GM18909 (cell line): ENCODE results near the gene UBN1.

Experiments used
- ATAC-seq: cut with Tn5 transposase; IDR thresholded peaks from one replicate; pipeline ENCODE4 v1.9.1; 2021; ENCODE audit warnings: mild to moderate bottlenecking; ENCODE audit not compliant: unreplicated experiment, poor library complexity

Gene UBN1

DNA sequence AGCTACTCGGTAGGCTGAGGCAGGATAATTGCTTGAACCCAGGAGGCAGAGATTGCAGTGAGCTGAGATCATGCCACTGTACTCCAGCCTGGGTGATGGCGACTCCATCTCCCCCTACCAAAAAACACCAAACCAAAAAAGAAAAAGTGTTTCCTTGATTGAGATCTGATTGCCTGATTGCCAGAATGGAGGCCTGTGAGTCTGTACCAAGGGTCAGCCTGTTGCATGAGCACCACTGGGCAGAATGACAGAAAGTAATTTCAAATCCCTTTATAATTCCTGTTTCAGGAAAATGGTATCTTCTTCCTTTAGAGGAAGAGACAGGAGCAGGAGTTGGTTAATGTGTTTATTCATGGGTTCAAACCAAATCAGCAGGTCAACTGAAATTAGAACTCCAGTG is 8.5 kb downstream of the UBN1 start:
- ATAC-seq: no peak

DNA sequence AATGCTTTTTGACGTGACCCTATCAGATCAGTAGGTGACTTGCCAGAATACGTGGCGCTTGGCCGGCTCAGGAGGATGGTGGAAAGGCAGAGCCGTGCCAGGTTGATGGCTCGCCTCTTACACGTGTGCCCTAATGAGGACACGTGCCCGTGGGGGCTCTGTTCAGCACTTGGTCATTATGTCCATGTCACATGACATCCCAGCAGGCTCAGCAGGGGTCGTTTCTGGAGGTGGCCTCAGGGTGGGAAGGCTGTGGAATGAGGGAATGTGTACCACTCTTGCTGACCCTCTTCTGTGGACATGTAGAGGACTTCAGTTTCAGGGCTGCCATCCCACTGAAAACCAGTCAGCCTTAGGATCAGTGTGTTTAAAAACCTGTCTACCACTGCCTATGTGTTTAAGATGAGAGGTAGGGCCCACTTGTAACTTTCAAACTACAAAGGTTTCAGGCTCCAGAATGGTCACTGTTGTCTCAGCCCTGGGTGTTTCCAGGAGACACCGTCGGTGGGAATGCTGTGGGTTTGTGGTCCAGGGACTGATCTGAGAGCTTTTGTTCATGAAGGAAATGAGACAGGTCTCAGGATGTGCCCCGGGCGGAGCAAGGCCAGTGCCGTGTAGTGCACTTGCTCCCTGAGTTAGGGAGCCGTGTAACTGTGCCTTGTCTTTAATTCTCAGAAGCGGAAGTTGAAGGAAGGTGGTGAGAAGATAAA is 12.1 kb downstream of the UBN1 start:
- ATAC-seq: no peak

GRCh38 chr16:4859900-4860255 is 12.6 kb downstream of the UBN1 start:
- no peak for ATAC-seq

DNA sequence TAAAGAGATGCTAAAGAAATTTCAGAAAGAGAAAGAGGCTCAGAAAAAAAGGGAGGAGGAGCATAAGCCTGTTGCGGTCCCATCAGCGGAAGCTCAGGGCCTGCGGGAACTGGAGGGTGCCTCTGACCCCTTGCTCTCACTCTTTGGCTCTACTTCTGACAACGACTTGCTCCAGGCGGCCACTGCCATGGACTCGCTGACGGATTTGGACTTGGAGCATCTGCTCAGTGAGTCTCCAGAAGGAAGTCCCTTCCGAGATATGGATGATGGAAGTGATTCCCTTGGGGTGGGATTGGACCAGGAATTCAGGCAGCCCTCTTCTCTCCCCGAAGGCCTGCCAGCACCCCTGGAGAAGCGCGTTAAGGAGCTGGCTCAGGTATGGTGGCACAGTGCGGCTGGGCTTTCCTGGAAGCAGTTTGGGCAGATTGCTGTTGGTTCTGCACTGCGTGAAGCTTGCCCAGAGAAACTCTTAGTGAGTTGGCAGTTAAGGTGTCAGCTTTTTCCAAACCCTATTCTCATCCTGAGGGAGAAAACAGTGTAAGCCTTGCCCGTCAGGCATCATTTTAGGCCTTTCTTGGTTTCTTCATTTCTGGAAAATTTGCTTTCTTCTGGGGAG is 13.6 kb downstream of the UBN1 start:
- ATAC-seq: no peak

DNA sequence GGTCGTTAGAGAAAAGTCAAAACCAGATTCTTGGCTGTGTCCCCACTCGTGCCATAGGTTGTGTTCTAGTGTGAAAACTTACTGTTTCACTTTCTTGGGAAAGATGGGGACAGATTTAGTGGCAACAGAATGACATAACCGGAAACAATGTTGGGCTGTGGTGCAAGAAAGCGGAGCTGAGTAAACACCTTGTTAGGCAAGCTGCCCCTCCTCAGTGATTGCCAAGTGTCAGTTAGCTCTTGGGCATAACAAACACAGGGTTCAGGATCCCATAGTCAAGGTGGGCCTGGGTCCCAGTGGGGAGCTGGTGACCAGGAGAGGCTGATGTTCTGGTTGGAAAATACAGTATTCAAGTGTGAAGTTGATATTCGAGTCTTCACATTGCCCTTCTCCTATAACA is 15.4 kb downstream of the UBN1 start:
- no peak for ATAC-seq

- ATAC-seq: no peak
Measured at GRCh38 chr16:4864728-4865127, 17.4 kb downstream of the UBN1 start.

GRCh38 chr16:4865231-4865860 is 18.1 kb downstream of the UBN1 start:
- no peak for ATAC-seq

DNA sequence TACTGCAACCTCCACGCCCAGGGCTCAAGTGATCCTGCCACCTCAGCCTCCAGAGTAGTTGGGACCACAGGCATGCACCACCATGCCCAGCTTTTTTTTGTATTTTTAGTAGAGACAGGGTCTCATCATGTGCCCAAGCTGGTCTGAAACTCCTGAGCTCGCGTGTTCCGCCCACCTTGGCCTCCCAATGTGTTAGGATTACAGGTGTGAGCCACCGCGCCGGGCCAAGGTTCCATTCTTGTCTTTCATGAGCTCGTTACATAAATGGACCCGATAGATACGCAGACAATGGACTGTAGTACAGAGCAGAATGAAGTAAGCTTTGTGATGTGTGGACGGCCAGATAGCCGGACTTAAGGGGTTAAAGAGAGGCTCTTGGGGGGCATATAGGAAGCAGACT is 19.3 kb downstream of the UBN1 start:
- ATAC-seq: no peak

GRCh38 chr16:4868026-4868425 is 20.7 kb downstream of the UBN1 start:
- ATAC-seq: peak; percentile 76

- ATAC-seq: no peak
Measured at GRCh38 chr16:4868535-4868934, 21.3 kb downstream of the UBN1 start.

DNA sequence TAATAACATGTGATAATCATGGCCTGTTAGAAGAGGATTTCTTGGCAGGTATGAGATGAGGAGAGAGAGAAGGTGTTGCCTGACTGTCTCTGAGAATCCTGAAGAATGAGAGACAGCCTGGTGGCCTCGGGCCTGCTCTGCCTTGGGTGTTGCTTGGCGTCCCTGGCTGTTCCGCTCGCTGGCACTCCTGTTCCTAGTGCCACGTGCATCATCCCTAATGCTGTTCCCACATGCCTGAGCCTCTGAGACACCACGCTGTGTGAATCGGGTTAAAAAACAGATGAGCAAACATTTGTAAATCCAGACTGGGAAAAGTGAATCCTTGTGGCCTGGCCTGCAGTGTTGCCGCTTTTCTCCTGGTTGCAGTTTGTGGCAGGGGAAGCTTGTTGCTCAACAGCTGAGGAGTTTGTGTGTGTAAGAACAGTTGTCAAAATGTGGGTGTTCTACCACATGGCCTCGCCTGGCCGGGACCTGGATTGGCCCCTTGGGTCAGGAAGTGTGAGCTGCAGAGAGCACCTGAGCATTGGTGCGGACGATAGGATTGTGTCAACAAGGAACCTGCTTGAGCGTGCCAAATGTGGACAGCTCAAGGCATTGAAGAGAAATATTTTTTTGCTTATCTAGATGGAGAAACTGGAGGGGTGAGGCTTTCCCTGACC is 22.0 kb downstream of the UBN1 start:
- ATAC-seq: no peak

- no peak for ATAC-seq
Measured at GRCh38 chr16:4870138-4870671, 22.9 kb downstream of the UBN1 start.

- no peak for ATAC-seq
Measured at GRCh38 chr16:4871071-4871470, 23.8 kb downstream of the UBN1 start.

DNA sequence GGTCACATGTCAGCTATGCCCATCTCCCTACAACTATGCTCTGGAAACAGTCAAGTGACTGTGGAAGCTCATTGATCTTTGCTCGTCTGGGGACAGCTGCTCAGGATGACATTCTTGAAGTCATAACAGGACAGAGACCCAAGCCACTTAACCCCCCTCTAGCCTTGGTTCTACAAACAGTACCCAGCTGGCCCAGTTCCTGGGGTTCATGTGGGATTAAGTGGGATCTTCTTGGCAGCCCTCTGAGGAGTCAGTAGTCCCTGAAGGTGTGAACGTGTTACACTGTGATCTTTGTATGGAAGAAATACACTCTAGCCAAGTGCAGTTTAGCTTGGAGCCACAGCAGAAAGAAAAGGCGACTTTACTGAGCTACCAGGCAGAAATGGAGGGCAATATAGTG is 25.8 kb downstream of the UBN1 start:
- ATAC-seq: no peak

- ATAC-seq: no peak
Measured at GRCh38 chr16:4874666-4875065, 27.4 kb downstream of the UBN1 start.

- ATAC-seq: no peak
Measured at GRCh38 chr16:4876646-4877379, 29.5 kb downstream of the UBN1 start.

- ATAC-seq: no peak
Measured at GRCh38 chr16:4877380-4877685, 30.1 kb downstream of the UBN1 start.

- no peak for ATAC-seq
Measured at GRCh38 chr16:4879049-4879448, 31.8 kb downstream of the UBN1 start.

- ATAC-seq: no peak
Measured at GRCh38 chr16:4880006-4880580, 32.8 kb downstream of the UBN1 start.

GRCh38 chr16:4882000-4882632 is 34.8 kb downstream of the UBN1 start:
- ATAC-seq: no peak
